Measurements from ENCODE around the gene CSNK1D. TPM values are rescaled to one million over a fixed set of nuclear protein-coding genes. Genes with fewer than 3 reads are reported as not detected.
A peak's percentile ranks its signal among the peaks of the same experiment; 100 is the strongest.

Gene CSNK1D
- total and polyA plus RNA-seq, 12 donors, result 23.7 to 185 (median 125) TPM

GRCh38 chr17:82253179-82253544 is 20.3 kb downstream of the CSNK1D start:
- TF ChIP-seq CTCF (IDR thresholded peaks at IDR 0.05) (no peak), POLR2A (IDR thresholded peaks at IDR 0.05) (no peak)
- Histone ChIP-seq H3K27ac (no peak overlapping the region), H3K4me1 (replicated peaks in 1 of 2) (no peaks in the 10 kb centered on the region), H3K4me3 (no peak overlapping the region), H3K27me3 (no peaks in the 10 kb centered on the region), H3K36me3 (replicated peaks in 1 of 2) (peaks cover 0 to 78% of the 10 kb centered on the region in 2 donors), H3K9me3 (replicated peaks in 1 of 3) (no peaks in the 10 kb centered on the region)
- intact Hi-C loops (cut with DNase I), result no loop called here
- 91 to 98% (median 95%) methylated on average over 4 to 12 of the region's 12 CpGs for WGBS, 4 donors
- no peak for DNase-seq

- Histone ChIP-seq H3K27ac (no peak overlapping the region), H3K4me3 (no peak overlapping the region), H3K4me1 (replicated peaks in 1 of 2) (peaks cover 0 to 3% of the 10 kb centered on the region in 2 donors), H3K36me3 (replicated peaks in 1 of 2) (peaks cover 0 to 78% of the 10 kb centered on the region in 2 donors), H3K9me3 (replicated peaks in 1 of 3) (no peaks in the 10 kb centered on the region), H3K27me3 (no peaks in the 10 kb centered on the region)
- DNase-seq, result peak in 1 of 7 donors; percentile 13
- TF ChIP-seq POLR2A (IDR thresholded peaks at IDR 0.05) (no peak), CTCF (IDR thresholded peaks at IDR 0.05) (no peak)
- WGBS, 4 donors, result 91 to 95% (median 92%) methylated on average over 21 to 28 of the region's 28 CpGs
- intact Hi-C loops (cut with DNase I), result no loop called here
These were observed 20.9 kb downstream of the CSNK1D start for GRCh38 chr17:82252511-82253178.

- DNase-seq, result peak in 1 of 7 donors; percentile 11
- TF ChIP-seq CTCF (IDR thresholded peaks at IDR 0.05) (no peak), POLR2A (IDR thresholded peaks at IDR 0.05) (no peak)
- Histone ChIP-seq H3K9me3 (replicated peaks in 1 of 3) (no peaks in the 10 kb centered on the region), H3K27ac (peak overlapping the region in 1 of 5 donors; percentile 9), H3K4me1 (replicated peaks in 1 of 2) (peaks cover 14 to 20% of the 10 kb centered on the region in 2 donors), H3K36me3 (replicated peaks in 1 of 2) (peaks cover 0 to 86% of the 10 kb centered on the region in 2 donors), H3K27me3 (no peaks in the 10 kb centered on the region), H3K4me3 (no peak overlapping the region)
- intact Hi-C loops (cut with DNase I), result no loop called here
- 87 to 93% (median 88%) methylated on average over 19 to 25 of the region's 25 CpGs for whole genome bisulfite sequencing, 4 donors
These were observed 22.5 kb downstream of the CSNK1D start for GRCh38 chr17:82250868-82251500.

DNA sequence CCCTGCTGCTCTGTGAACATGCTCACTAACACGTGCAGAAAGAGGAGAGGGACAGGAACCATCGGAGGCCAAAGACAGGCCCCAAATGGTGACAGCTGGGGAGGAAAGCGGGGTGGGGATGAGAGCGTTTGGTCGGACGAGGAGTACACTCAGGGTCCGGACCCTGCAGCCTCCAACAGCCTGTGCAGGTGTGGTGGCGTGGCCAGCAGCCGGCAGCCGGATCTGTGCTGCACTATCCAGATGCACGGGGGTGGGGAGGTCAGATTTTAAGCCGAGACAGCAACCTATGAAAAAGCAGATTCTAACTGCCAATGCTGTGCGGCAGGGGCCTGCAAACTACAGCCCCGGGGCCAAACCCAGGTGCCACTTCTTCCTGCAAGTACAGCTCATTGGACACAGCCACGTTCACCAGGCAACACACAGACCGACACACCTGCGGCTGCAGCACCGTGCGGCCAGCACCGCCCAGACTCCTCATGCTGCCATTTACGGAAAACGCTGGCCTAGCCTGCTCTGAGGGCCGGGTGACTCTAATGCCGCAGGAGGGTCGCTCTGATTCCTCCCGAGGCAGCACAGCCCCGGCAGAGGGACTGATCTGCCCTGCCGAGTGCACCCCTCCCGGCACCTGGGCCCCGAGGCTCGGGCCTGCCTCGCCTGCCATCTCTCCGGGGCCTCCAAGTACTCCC is 23.5 kb downstream of the CSNK1D start:
- Histone ChIP-seq H3K4me1 (replicated peaks in 1 of 2) (peaks cover 14 to 24% of the 10 kb centered on the region in 2 donors), H3K4me3 (no peak overlapping the region), H3K36me3 (replicated peaks in 1 of 2) (peaks cover 0 to 86% of the 10 kb centered on the region in 2 donors), H3K27ac (peak overlapping the region in 1 of 5 donors; percentile 10), H3K27me3 (no peaks in the 10 kb centered on the region), H3K9me3 (replicated peaks in 1 of 3) (no peaks in the 10 kb centered on the region)
- DNase-seq, result peak in 1 of 7 donors; percentile 15
- TF ChIP-seq CTCF (IDR thresholded peaks at IDR 0.05) (no peak), POLR2A (IDR thresholded peaks at IDR 0.05) (no peak)
- 87 to 93% (median 88%) methylated on average over 21 to 33 of the region's 33 CpGs for WGBS, 4 donors
- intact Hi-C loops (cut with DNase I), result no loop called here

All from adrenal gland (tissue), 12 donors.